A673 (cell line): ENCODE measurements around the gene NT5DC2. TPM values are rescaled to one million over a fixed set of nuclear protein-coding genes. Genes with fewer than 3 reads are reported as not detected.
A peak's percentile ranks its signal among the peaks of the same experiment; 100 is the strongest.

Source experiments
- BruUV-seq: library from RNA; stranded (reverse); fragments of 400-500 nt; replicated peaks from 2 replicates; lab custom pipeline; 2021; lab: Mats Ljungman, UMichigan
- CTCF ChIA-PET: fragments of 300-600 bp; sonication (Branson Sonifier 250); formaldehyde crosslinking; loops from one replicate; lab custom pipeline; 2022; ENCODE audit warnings: antibody characterized with exemption; lab: Charles Lee
- POLR2A ChIA-PET: fragments of 300-600 bp; sonication (Branson Sonifier 250); formaldehyde crosslinking; loops from one replicate; lab custom pipeline; 2022; ENCODE audit warnings: antibody characterized with exemption; ENCODE audit not compliant: low non-redundant PET; lab: Charles Lee
- DNase-seq: peaks from one replicate; pipeline ENCODE4 v3.0.0-alpha.2; 2015; ENCODE audit warnings: low spot score
- H3K27ac ChIP-seq: fragments of 200-600 bp; sonication (generic); 2 replicates; pipeline ENCODE4 v1.5.1; 2016; ENCODE audit warnings: mixed run types, low read depth, mild to moderate bottlenecking, mixed read lengths, antibody characterized with exemption, low read length; ENCODE audit not compliant: poor library complexity, severe bottlenecking
- H3K27me3 ChIP-seq: fragments of 200-600 bp; sonication (generic); replicated peaks from 2 replicates; pipeline ENCODE4 v1.6.1; 2017; ENCODE audit warnings: mixed run types, low read depth, mild to moderate bottlenecking, mixed read lengths, antibody characterized with exemption, low read length; ENCODE audit not compliant: insufficient read depth, poor library complexity
- H3K36me3 ChIP-seq: fragments of 200-600 bp; sonication (generic); 2 replicates; pipeline ENCODE4 v1.6.1; 2016; ENCODE audit warnings: mixed run types, mild to moderate bottlenecking, mixed read lengths, antibody characterized with exemption, low read length; ENCODE audit not compliant: insufficient read depth, poor library complexity, severe bottlenecking
- H3K4me1 ChIP-seq: fragments of 200-600 bp; sonication (generic); 2 replicates; pipeline ENCODE4 v1.6.1; 2017; ENCODE audit warnings: mixed run types, mild to moderate bottlenecking, mixed read lengths, antibody characterized with exemption, low read length; ENCODE audit not compliant: insufficient read depth, poor library complexity, severe bottlenecking
- H3K4me3 ChIP-seq: fragments of 200-600 bp; sonication (generic); 2 replicates; pipeline ENCODE4 v1.5.1; 2016; ENCODE audit warnings: low read depth, mixed run types, mild to moderate bottlenecking, mixed read lengths, low read length; ENCODE audit not compliant: poor library complexity, severe bottlenecking
- H3K9me3 ChIP-seq: fragments of 200-600 bp; sonication (generic); 2 replicates; pipeline ENCODE4 v1.6.1; 2016; ENCODE audit warnings: mixed run types, low read depth, mild to moderate bottlenecking, mixed read lengths, antibody characterized with exemption, low read length; ENCODE audit not compliant: poor library complexity, severe bottlenecking
- EZH2 ChIP-seq: fragments of 200-600 bp; sonication (generic); IDR thresholded peaks from 2 replicates; pipeline ENCODE4 v1.6.1; 2017; ENCODE audit warnings: borderline replicate concordance, low read depth, mild to moderate bottlenecking, mixed read lengths, antibody characterized with exemption, low read length; ENCODE audit not compliant: poor library complexity, severe bottlenecking
- intact Hi-C: fragments of 100-400 bp; cut with micrococcal nuclease; formaldehyde crosslinking; loops from one replicate; pipeline ENCODE4 v1.10.0; 2022; ENCODE audit not compliant: unreplicated experiment
- total RNA-seq: library from RNA; stranded (reverse); gene quantifications from 2 replicates; pipeline ENCODE4 v1.2.3, GENCODE V29; 2021
- TF ChIP-seq, protein P1 (sequence below): fragments of 300-800, 200-600 bp; sonication (generic); conservative IDR thresholded peaks from 2 replicates; pipeline ENCODE4 v1.5.1; 2017; ENCODE audit warnings: low read depth, mild to moderate bottlenecking, antibody characterized with exemption, low read length, moderate library complexity, mixed read lengths

Gene NT5DC2
- total RNA-seq, 1 experiment from 2014 or later: 108 TPM

DNA sequence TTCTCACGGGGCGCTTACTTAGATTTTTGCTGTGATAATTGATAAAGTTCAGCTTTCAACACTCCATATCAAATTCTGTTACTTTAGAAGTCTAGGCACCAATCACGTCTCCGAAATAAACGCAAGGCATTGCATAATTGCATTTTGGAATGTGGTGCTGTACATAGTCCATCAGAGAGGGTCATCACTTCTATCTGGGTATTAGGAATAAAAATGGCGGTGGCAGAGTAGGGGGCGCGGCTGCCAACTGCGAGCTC, 2.4 kb upstream of the NT5DC2 start:
- no peaks in the 10 kb centered on the region for H3K36me3 ChIP-seq
- CTCF ChIA-PET: interaction anchor here (0.6 kb wide), 1 partner anchor 38 kb away, joined by 5 read pairs; no protein-coding TSS in a partner anchor
- intact Hi-C loops: no loop called here
- H3K4me3 ChIP-seq: no peak overlapping the region
- BruUV-seq: no TSS peak
- DNase-seq: no peak
- H3K4me1 ChIP-seq: no peaks in the 10 kb centered on the region
- no peak overlapping the region for H3K27ac ChIP-seq
- POLR2A ChIA-PET: interaction anchor here (0.5 kb wide), 1 partner anchor 194 kb away, joined by 10 read pairs; no protein-coding TSS in a partner anchor
- TF ChIP-seq, protein P1, sequence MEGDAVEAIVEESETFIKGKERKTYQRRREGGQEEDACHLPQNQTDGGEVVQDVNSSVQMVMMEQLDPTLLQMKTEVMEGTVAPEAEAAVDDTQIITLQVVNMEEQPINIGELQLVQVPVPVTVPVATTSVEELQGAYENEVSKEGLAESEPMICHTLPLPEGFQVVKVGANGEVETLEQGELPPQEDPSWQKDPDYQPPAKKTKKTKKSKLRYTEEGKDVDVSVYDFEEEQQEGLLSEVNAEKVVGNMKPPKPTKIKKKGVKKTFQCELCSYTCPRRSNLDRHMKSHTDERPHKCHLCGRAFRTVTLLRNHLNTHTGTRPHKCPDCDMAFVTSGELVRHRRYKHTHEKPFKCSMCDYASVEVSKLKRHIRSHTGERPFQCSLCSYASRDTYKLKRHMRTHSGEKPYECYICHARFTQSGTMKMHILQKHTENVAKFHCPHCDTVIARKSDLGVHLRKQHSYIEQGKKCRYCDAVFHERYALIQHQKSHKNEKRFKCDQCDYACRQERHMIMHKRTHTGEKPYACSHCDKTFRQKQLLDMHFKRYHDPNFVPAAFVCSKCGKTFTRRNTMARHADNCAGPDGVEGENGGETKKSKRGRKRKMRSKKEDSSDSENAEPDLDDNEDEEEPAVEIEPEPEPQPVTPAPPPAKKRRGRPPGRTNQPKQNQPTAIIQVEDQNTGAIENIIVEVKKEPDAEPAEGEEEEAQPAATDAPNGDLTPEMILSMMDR: no peak
- no peak for TF ChIP-seq EZH2
- H3K27me3 ChIP-seq: no peaks in the 10 kb centered on the region
- no peaks in the 10 kb centered on the region for H3K9me3 ChIP-seq

DNA sequence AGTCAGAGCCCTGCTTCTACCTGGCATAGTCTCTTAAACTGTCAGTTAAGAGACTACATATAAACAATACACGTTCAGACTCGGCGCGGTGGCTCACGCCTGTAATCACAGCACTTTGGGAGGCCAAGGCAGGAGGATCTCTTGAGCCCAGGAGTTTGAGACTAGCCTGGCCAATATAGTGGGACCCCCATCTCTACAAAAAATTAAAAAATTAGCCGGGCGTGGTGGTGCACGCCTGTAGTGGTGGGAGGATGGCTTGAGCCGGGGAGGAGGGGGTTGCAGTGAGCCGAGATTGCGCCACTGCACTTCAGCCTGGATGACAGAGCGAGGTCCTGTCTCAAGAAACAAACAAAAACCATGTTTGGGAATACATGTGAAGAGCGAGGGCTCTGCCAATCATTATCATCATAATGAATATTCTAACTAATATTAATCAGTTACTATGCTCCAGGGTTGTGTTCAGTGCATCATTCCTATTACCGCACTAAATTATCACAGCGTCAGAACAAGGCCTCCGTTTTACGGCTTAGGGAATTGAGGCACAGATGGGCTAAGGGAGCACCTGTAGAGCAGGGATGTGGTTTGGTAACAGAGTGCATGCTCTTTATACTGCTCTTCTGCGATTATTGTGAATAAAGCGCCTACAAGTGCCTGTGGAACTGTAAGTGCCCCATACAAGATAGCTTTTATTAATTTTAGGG, 1.9 kb upstream of the NT5DC2 start:
- BruUV-seq: no TSS peak
- no peak for TF ChIP-seq EZH2
- TF ChIP-seq, protein P1: no peak
- Histone ChIP-seq H3K36me3 (no peaks in the 10 kb centered on the region), H3K27me3 (no peaks in the 10 kb centered on the region), H3K9me3 (no peaks in the 10 kb centered on the region), H3K27ac (no peak overlapping the region), H3K4me3 (no peak overlapping the region), H3K4me1 (no peaks in the 10 kb centered on the region)
- ChIA-PET POLR2A (interaction anchor here (0.5 kb wide), 1 partner anchor 194 kb away, joined by 10 read pairs; no protein-coding TSS in a partner anchor), CTCF (interaction anchor here (0.6 kb wide), 1 partner anchor 38 kb away, joined by 5 read pairs; no protein-coding TSS in a partner anchor)
- intact Hi-C loops: no loop called here
- no peak for DNase-seq

DNA sequence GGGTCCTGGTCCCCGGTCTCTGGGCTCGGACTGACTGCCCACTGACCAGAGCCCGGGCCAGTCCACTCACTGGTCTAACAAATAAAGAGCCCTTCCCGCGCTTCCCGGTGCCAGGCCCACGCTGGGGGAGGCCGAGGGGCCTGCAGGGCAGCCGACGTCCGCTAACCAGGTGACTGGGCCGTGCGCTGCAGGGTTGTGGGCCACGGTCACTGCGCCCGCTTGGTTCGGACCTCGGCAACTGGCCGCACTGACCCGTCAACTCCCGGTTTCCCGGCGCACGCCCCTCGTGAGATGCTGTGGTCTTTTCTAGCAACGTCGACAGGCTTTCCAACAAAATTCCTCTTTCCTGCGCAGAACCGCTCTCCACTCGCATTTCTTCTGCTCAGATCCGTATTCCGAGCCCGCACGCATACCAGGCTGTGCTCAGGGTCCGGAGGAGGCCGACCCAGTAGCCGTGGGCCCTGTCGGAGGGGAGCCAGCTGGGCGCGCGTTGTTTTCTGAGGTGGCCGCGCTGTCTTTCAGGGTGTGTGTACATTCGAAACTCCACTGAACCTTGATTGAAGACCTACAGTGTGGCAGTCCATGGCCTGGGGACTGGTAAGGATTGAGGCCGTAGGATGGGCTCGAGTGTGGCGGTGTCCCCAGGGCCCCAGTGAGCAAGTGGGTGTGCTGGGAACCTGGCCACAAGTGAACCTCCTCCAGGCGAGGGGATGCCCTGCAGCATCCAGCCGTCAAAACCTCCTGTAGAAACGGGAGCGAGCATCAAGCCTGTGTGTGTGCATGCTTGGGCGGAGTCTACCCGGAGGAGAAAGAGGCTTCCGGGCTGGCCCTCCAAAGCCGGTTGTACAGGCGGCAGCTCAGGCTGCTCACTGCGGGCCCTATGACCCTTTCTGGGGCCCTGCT, 875 bp upstream of the NT5DC2 start:
- intact Hi-C loops: no loop called here
- Histone ChIP-seq H3K36me3 (no peaks in the 10 kb centered on the region), H3K27ac (peak overlapping the region; percentile 42), H3K4me1 (no peaks in the 10 kb centered on the region), H3K4me3 (peak overlapping the region; percentile 36), H3K27me3 (no peaks in the 10 kb centered on the region), H3K9me3 (no peaks in the 10 kb centered on the region)
- ChIA-PET POLR2A (no interaction called here), CTCF (no interaction called here)
- DNase-seq: no peak
- BruUV-seq: no TSS peak
- TF ChIP-seq, protein P1: no peak
- TF ChIP-seq EZH2: no peak
